Motor neuron (in vitro differentiated cells): Measurements from ENCODE around the gene FRMD4A. TPM values are rescaled to one million over a fixed set of nuclear protein-coding genes. Genes with fewer than 3 reads are reported as not detected.
"Not testable (repeated sequence)": the region's sequence is repeated elsewhere in the genome, so short reads cannot be mapped to it uniquely, and the experiment has no call there.

Source experiments
- ATAC-seq, 8 experiments: fragments of 200-7000 bp; cut with Tn5 transposase; replicated peaks in 6 of 8; 2 replicates each; pipeline ENCODE4 v1.8.0; 2021; ENCODE audit warnings: mild to moderate bottlenecking in 8 of 8, moderate library complexity in 8 of 8
- H3K27ac ChIP-seq, 2 donors: fragments of 250-450 bp; sonication (Bioruptor Pico); 2 replicates each; pipeline ENCODE4 v1.9.0; 2021; ENCODE audit warnings: antibody characterized with exemption in 2 of 2, mild to moderate bottlenecking in 2 of 2, moderate library complexity in 1 of 2
- H3K4me1 ChIP-seq, 2 donors: fragments of 250-450 bp; sonication (Bioruptor Pico); replicated peaks in 1 of 2; 2 replicates each; pipeline ENCODE4 v1.6.1; 2021; ENCODE audit warnings: antibody characterized with exemption in 2 of 2, mild to moderate bottlenecking in 2 of 2, moderate library complexity in 1 of 2
- H3K4me3 ChIP-seq, 5 donors: fragments of 250-450 bp; sonication (Bioruptor Pico); 2 replicates each; pipeline ENCODE4 v1.9.0; 2021; ENCODE audit warnings: antibody characterized with exemption in 5 of 5, mild to moderate bottlenecking in 5 of 5, moderate library complexity in 4 of 5
- WGBS, 10 experiments: fragments of 450-650 bp; shearing (Covaris generic); methylation state at CpG; one replicate each; pipeline ENCODE4 v1.0.0; 2022; 5-methylcytosine and 5-hydroxymethylcytosine counted together
- in situ Hi-C, 9 experiments: fragments of 400-800 bp; cut with MboI; loops; one replicate each; pipeline ENCODE4 v1.15.0; 2021; ENCODE audit warnings: low sequenced_read_pairs in 9 of 9, low pct_unique_long_range_greater_than_20kb in 2 of 9; ENCODE audit not compliant: unreplicated experiment in 9 of 9
- total RNA-seq, 8 experiments: library from RNA; unstranded; fragments of 300-600 nt; gene quantifications; 2 replicates each; pipeline versions ENCODE4 v1.2.3 to v1.2.4, GENCODE V29; 2022

FRMD4A gene
- total RNA-seq, 8 experiments from 2014 or later = 18.6 to 87.3 (median 44.5) TPM

DNA sequence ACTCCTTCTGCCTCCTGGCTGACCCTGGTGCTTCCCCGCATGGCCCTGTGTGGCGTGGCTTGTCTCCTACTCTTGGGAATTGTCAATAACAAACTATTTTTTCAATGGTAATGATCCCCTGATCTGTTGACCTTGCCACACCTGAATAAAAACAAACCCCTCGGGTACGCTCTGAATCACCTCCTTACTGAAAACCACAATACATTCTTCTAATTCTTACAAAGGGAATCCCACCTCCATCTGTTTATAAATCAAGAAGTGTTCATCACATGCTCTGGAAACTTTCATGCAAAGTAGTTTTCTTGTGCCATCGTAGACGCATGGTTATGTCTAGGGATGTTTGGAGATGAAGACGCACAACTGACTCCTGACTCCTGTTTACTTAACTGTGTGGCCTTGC lies 245.8 kb downstream of the FRMD4A start:
- no peak overlapping the region for H3K27ac ChIP-seq
- WGBS, 10 experiments = 73 to 100% (median 93%) methylated on average over 1 to 7 of the region's 7 CpGs; no CpG with 5 or more reads in 1 of the 10 experiments
- no peak overlapping the region for H3K4me3 ChIP-seq
- no peak for ATAC-seq
- peaks cover 18 to 23% of the 10 kb centered on the region in 2 donors for H3K4me1 ChIP-seq
- in situ Hi-C loops = loop anchor here in 2 of 9 experiments (25.0 kb wide), 1 partner anchor 298 kb away; no protein-coding TSS in a partner anchor

DNA sequence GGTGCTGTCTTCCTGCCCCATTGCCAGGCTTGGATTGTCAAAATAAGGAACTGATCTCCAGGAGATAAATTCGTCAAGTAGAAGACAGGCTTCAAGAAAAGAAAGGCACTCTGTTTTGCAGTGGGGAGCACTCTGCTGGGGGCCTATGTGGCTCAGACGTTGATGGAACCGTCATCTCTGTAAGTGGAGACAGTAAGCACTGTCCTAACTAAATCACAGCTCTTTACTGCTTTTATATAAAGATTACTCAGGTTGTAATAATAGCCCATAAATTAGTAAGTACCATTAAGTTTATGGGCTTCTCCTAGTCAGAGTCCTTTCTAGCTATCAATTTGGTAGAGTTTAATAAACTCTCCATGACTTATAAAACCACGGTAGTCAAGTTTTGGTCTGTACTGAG lies 249.9 kb downstream of the FRMD4A start:
- H3K27ac ChIP-seq = no peak overlapping the region
- no peak overlapping the region for H3K4me3 ChIP-seq
- in situ Hi-C loops = loop anchor here in 2 of 9 experiments (25.0 kb wide), 1 partner anchor 293 kb away; no protein-coding TSS in a partner anchor
- peaks cover 12 to 13% of the 10 kb centered on the region in 2 donors for H3K4me1 ChIP-seq
- 40 to 100% (median 80%) methylated on average over 1 to 4 of the region's 4 CpGs; no CpG with 5 or more reads in 2 of the 10 experiments for WGBS, 10 experiments
- peak in 1 of 8 experiments; percentile 50 for ATAC-seq

DNA sequence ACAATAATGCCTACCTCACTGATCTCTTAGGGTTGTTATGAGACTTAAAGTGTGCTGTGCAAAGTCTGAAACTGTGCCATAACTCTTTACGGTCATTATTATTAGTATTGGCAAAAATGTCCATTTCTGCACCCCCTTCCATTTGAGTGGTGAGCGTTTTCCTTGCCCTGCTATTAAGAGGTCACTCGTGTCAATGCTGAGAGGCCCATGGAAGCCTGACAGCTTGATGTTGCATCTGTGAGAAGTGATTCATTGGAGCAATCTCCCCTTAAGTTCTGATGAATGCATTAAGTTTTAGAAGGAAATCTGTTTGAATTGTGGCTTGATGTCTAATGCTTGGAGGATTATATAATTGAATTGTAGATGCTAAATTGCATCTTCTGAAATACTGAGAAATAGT lies 253.3 kb downstream of the FRMD4A start:
- WGBS, 10 experiments = 60 to 100% (median 85%) methylated on average over 1 to 3 of the region's 3 CpGs; no CpG with 5 or more reads in 4 of the 10 experiments
- ATAC-seq = peak in 3 of 8 experiments; percentile 52 to 67 (median 58)
- in situ Hi-C loops = loop anchor here in 2 of 9 experiments (25.0 kb wide), 1 partner anchor 290 kb away; no protein-coding TSS in a partner anchor

DNA sequence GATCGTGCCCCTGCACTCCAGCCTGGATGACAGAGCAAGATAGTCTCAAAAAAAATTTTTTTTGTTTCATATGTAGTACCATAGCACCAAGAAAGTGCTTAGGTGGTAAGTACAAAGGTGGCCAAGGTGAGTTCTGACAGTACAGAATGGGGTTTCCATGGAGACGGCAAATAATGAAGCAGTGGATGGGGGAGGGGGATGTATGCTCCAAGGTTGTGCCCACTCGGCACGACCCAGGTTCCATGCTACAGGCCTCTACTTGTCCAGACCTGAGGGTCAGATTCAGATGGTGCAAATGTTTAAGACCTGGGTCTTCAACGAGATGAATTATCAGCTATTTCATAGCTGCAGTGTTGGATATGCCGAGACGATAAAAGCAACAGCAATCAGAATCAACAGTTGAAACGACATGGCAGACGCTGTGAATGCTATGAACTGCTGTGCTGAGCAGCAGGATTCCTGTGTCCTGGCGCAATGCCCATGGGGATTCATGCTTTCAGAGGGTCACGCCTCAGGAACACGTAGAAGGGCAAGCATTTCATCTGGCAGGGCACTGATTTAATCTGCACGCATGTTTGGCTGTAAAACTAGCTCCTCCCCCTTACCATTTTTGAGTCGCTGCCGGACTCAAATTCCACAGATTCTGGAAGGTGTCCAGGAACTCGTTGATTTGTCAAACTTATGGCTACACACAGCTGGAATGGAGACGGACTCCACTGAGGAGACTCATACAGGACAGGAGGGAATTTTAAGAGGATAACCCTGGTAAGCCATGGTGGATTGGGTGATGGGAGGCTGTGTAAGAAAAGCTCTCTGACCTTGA lies 256.5 kb downstream of the FRMD4A start:
- peak in 5 of 8 experiments; percentile 13 to 99 (median 98) for ATAC-seq
- Histone ChIP-seq H3K27ac (no peak overlapping the region), H3K4me3 (no peak overlapping the region), H3K4me1 (peaks cover 12 to 13% of the 10 kb centered on the region in 2 donors)
- in situ Hi-C loops = no loop called here
- WGBS, 10 experiments = 0 to 100% (median 83%) methylated on average over 1 to 17 of the region's 17 CpGs

More for the DNA sequence above, 253.3 kb downstream of the FRMD4A start:
- no peak overlapping the region for H3K4me3 ChIP-seq
- no peak overlapping the region for H3K27ac ChIP-seq
- H3K4me1 ChIP-seq = peaks cover 12 to 13% of the 10 kb centered on the region in 2 donors

DNA sequence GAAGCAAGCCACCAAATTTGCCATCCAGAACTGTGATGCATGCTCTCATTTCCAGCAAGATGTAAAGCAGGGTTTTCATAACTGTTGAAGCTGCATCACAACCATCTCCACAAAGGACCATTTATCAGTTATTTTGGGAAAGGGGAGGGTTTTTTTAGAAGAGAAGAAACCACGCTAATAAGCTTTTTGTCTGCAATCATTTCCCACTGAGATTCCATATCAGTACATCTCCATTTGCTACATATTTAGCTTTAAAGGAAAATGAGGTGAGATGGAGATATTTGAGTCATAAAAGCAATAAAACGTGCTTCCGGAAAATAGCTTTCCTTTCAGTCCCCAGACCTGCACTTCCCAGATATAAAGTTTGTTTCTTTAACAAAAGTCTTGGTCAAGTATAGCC lies 258.2 kb downstream of the FRMD4A start:
- in situ Hi-C loops = no loop called here
- 48 to 100% (median 92%) methylated on average over 2 to 3 of the region's 3 CpGs; no CpG with 5 or more reads in 1 of the 10 experiments for WGBS, 10 experiments
- Histone ChIP-seq H3K4me1 (peaks cover 4 to 5% of the 10 kb centered on the region in 2 donors), H3K27ac (no peak overlapping the region), H3K4me3 (no peak overlapping the region)
- ATAC-seq = no peak

DNA sequence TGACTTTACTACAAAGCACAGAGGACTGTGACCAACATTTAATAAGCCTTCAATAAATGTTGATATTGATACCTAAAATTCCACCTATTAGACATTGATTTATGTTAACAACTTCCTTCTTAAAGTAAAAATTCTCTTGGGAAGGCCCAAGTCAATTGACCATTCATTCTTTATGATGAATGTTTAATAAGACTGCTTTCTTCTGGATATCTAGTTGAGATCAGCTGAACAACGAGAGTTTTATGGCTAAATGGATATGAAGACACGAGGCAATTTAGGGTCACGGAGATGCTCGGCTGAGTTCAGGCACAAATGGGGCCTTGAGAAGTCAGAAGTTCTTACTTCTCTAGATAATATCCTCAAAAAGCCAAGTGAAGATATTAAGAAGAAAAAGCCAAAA lies 258.8 kb downstream of the FRMD4A start:
- no peak overlapping the region for H3K27ac ChIP-seq
- 80 to 100% (median 95%) methylated on average over 1 to 4 of the region's 4 CpGs; no CpG with 5 or more reads in 1 of the 10 experiments for WGBS, 10 experiments
- no peak for ATAC-seq
- H3K4me3 ChIP-seq = no peak overlapping the region
- H3K4me1 ChIP-seq = peaks cover 0 to 2% of the 10 kb centered on the region in 2 donors
- in situ Hi-C loops = no loop called here

DNA sequence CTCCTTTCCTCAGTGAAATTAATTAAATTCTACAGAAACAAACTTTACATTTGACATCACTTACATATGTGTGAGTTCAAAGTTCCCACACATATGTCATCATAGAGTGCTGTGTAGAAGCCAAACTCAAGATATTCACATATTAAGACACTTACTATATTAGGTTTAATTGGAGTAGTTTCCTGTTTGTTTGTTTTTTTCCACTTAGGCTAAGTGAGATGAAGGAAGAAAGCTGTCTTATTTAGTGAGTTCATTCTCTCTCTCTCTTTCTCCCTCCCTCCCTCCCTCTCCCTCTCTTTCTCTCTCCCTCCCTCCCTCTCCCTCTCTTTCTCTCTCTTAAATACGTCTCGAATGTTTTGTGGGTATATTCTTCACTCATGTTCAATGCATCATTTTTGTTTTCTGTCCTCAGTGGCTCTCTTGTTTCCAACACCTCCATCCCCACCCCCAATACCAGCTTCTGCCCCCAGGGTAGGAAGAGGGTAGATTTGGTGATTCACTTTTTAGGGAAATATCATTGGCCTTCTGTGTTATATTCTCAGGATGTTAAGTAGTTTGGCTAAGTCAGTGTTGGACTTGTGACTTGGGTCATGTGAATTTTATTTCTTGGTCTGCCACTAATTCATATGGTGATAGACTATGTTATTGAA lies 262.0 kb downstream of the FRMD4A start:
- WGBS, 10 experiments = 50 to 100% (median 90%) methylated on average over 1 to 2 of the region's 2 CpGs; no CpG with 5 or more reads in 5 of the 10 experiments
- in situ Hi-C loops = no loop called here
- no peak for ATAC-seq
- Histone ChIP-seq H3K4me1 (peaks cover 0 to 4% of the 10 kb centered on the region in 2 donors), H3K4me3 (no peak overlapping the region), H3K27ac (no peak overlapping the region)

DNA sequence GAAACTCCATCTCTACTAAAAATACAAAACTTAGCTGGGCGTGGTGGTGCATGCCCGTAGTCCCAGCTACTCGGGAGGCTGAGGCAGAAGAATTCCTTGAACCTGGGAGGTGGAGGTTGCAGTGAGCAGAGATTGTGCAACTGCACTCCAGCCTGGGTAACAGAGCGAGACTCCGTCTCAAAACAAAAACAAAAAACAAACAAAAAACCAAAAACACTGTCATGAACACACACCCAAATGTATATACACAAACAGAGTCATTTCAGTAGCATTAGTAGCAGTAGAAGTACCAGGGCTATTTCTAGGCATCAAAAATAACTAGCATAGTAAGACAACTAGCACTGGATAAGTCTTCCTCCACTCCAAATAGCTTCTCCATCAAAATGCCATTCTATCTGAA lies 263.1 kb downstream of the FRMD4A start:
- in situ Hi-C loops, H3K27ac ChIP-seq, H3K4me3 ChIP-seq, ATAC-seq, H3K4me1 ChIP-seq: not testable (repeated sequence)
- 0 to 100% (median 94%) methylated on average over 1 to 5 of the region's 5 CpGs; no CpG with 5 or more reads in 4 of the 10 experiments for WGBS, 10 experiments

DNA sequence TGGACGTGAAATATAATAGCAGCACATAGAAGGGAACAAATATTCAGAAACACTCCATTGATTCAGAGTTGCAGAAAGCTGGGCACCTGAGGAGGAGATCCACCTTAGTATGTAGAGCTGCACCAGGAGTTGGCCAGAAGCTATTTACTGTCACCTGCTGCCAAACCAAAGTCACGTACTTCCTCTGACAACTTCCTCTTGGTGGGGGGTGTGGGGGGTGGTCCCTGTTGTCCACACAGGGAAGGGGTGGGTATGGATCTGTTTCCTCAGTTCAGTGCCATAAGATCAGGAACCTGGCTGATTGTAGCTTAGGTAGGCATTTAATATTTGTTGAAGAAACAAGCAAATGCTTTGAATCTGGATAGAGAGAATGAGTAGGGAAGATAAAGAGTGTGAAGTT lies 264.6 kb downstream of the FRMD4A start:
- no peak overlapping the region for H3K27ac ChIP-seq
- H3K4me3 ChIP-seq = no peak overlapping the region
- in situ Hi-C loops = no loop called here
- H3K4me1 ChIP-seq = peaks cover 0 to 4% of the 10 kb centered on the region in 2 donors
- WGBS, 10 experiments = 10% methylated on average over 2 of the region's 2 CpGs; no CpG with 5 or more reads in 9 of the 10 experiments
- no peak for ATAC-seq

DNA sequence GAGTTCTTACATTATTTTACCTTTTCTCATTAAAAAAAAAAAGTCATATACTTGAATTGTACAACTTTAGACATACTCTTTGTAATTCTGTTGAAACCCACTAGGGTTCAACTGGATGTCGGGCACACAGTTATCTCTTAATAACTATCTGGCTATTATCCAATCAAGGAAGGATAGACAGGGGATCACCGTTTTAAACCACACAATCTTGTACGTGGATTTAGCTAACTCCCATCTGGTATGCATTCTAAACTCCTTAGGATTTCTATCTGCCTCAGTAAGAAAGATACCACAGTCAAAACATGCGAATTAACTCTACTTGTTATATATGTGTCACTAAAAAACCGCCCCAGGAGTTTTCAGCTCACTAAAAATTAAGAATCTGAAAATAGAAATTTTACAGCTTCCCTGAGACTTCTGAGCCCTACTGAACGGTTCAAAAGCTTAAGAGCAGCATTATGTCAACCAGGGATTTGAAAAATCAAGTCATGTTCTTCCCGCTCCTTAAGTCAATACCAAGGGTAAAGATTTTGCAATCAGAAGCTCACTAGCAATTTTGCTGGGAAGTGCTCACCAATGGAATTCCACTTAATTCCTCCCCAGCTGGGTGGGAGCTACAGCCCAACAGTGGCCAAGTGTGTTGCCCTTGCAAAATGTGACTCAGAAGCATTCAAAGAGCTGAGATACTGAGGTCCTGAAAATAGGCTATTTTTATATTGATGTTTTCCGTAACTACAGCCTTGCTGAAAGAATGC lies 267.0 kb downstream of the FRMD4A start:
- no peak overlapping the region for H3K4me3 ChIP-seq
- in situ Hi-C loops = no loop called here
- no peak overlapping the region for H3K27ac ChIP-seq
- ATAC-seq = peak in 6 of 8 experiments; percentile 57 to 95 (median 80)
- H3K4me1 ChIP-seq = peaks cover 4 to 20% of the 10 kb centered on the region in 2 donors
- 44 to 100% (median 85%) methylated on average over 1 to 8 of the region's 8 CpGs for WGBS, 10 experiments

DNA sequence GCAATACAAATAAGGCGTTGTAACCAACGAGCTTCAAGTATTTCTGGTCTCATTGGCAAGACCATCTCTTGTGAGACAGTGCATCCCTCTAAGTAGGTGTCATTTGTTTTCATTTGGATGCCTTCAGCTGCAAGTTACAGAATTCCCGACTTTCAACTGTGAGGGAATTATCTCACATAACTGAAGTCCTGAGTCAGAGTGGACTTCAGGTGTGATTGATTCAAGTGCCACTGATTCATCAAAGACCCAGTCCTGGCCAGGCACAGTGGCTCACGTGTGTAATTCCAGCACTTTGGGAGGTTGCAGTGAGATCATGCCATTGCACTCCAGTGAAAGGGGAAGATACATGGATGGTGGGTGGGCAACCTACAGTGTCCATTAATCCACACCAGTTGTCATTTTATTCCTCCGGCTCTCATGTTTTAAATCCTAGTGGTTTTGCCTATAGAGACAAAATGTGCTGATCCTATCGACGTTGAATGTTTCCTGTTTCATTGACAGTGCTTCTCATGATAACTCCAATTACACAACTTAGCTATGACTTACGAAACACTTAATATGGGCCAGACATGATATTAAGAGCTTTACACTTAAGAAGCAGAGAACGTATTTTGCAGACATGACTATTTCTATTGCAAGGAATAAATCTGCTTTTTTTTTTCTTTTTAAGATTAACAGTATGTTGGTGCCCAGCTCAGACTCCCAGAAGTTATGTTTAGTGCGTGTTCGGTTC lies 268.0 kb downstream of the FRMD4A start:
- no peak for ATAC-seq
- in situ Hi-C loops = no loop called here

More for the DNA sequence above, 268.0 kb downstream of the FRMD4A start:
- Histone ChIP-seq H3K4me1 (peaks cover 4 to 20% of the 10 kb centered on the region in 2 donors), H3K27ac (no peak overlapping the region), H3K4me3 (no peak overlapping the region)
- WGBS, 10 experiments = 9 to 98% (median 83%) methylated on average over 2 to 9 of the region's 11 CpGs
